ENCODE measurements around the gene METTL16.

DNA sequence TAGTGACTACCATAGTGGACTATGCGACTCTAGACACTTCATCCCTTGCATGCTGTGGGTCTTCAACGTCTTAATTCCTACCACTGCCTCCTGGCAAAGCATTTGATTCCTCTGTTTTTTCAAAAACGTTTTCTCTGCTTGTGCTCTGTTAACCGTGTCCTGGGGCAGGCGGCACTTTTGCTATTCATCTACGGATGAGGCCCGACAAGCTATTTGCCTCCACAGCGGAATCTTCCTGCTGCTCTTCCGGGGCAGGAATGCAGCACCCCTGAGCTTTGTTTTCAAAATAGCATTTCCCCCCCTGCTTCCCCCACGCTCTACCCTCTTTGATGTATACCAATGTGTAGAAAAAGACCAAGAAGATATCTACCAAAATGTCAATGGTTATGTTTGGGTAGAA lies 39.8 kb upstream of the METTL16 start:
- TF ChIP-seq POLR2A (IDR thresholded peaks at IDR 0.05; ENCODE audit: low read depth, low read length) = no peak
- TF ChIP-seq POLR2AphosphoS5 (IDR thresholded peaks at IDR 0.05; ENCODE audit: low read depth, low read length) = no peak
- no peak for TF ChIP-seq POU2F2 (IDR thresholded peaks at IDR 0.05; ENCODE audit: low read depth, low read length)
- TF ChIP-seq TAF1 (IDR thresholded peaks at IDR 0.05; ENCODE audit: low read depth, low read length) = no peak

Measured in GM12891 (cell line).